C4-2B (cell line): Measurements from ENCODE around the gene PRKD1.

Experiments used
- CTCF ChIP-seq: fragments of 450-650 bp; conservative IDR thresholded peaks from 2 replicates; pipeline ENCODE4 v1.5.1; 2017; ENCODE audit warnings: mild to moderate bottlenecking
- ZFX ChIP-seq: fragments of 450-650 bp; IDR thresholded peaks from 2 replicates; pipeline ENCODE4 v1.6.1; 2017

- no peak for TF ChIP-seq CTCF
- TF ChIP-seq ZFX: no peak
Measured at GRCh38 chr14:29971101-29971500, 43.5 kb upstream of the PRKD1 start.
